Muscle of back (tissue), 11 donors: ENCODE results near the gene PFKFB2. TPM values are rescaled to one million over a fixed set of nuclear protein-coding genes. Genes with fewer than 3 reads are reported as not detected.
A peak's percentile ranks its signal among the peaks of the same experiment; 100 is the strongest.

Source experiments
- DNase-seq, 3 donors: peaks; one replicate each; pipeline versions ENCODE4 v3.0.0 to v3.0.0-alpha.2; 2013
- polyA plus RNA-seq, 10 donors: library from polyadenylated mRNA; unstranded; fragments of 120-200 nt; gene quantifications; one replicate each; pipeline ENCODE4 v1.2.1, GENCODE V29; 2013; ENCODE audit not compliant: insufficient read length in 10 of 10

PFKFB2 gene
- polyA plus RNA-seq, 10 donors, result 4.5 to 8.8 (median 7.0) TPM

GRCh38 chr1:207021876-207022596, 31.0 kb upstream of the PFKFB2 start:
- DNase-seq, result no peak

DNA sequence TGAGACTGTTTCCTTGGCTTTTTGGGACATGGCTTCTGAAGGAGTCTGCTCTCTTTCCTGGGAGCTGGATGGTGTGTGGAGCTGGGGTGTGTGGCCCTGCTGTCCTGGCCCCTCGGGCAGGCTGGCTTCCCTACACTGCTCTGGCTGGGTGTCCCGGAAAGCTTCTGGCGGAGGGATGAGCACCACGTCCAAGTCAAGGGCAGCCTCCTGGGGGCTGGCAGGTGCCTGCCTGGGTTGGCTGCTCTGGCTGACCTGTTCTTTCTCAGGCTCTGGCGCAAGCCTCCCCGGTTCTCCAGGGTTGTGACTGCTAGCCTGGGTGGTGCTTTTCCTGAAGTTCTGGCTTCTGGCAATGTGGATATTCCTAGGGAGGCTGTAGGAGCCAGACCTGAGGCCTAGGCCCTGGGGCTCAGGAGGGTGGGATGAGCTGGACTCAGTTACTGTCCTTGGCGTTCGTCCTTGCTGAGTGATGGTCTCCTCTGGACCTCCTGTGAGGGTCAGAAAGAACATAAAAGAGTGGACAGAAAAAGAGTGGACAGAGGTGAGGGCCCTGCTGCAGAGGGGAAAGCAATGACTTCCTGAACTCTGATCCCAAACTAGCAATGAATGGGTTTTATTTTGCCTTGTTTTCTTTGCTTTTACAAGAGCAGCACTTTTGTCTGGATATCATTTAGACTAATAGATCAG, 29.9 kb upstream of the PFKFB2 start:
- DNase-seq, result no peak

GRCh38 chr1:207024202-207025145, 28.6 kb upstream of the PFKFB2 start:
- peak in 1 of 3 donors; percentile 26 for DNase-seq

DNA sequence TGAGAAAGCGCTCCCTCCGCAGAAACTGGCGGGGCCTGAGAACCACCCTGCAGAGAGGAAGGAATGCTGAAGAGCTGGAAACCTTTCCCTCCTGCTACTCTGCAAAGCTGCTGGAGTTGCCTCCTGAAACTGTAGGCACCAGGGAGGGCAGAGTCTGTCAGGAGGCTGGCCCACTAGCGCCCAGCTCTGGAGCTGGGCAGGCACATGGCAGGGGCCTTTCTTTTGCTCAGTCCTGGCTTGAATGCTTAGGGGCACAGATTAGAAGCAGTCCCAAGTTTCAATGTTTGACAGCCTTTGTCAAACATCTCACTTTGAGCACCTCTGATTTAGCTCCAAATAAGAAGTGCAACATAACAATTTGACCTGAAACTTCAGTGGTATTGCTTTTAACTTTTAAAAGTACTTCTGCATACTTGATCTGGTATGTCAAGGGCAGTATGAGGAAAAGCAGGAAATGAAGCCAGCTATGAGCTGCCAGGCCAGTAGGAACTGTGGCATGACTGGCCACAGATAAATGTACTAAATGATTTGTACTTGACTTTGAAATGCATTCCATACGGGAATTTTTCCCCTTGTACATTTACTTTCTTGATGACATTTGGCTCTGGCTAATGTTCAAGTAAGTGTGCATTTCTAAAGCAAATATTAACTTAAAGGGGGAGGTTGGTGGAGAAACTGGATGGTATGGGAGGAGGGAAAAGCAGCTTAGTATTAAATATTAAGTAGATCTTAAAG, 27.8 kb upstream of the PFKFB2 start:
- peak in 1 of 3 donors; percentile 34 for DNase-seq

DNA sequence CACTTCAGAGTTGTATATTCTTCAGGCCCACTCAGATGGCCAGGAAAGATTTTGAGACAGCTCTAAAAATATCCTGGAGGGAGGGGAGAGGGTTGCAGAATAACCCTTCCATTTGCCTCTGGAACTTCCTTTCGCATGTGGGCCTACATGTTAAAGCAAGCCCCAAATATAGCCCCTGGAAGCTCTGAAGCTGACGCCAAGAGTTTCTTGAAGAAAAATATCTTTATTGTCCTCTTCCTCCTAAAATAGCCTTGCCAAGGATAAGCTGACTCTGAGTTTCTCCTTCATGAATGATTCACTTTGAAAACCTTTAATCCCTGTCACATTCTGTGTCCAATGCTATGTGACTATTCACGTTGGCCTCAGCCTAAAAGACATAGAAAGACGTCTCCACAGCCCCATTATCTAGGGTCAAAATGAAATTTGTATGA, 27.0 kb upstream of the PFKFB2 start:
- DNase-seq, result peak in 1 of 3 donors; percentile 54

DNA sequence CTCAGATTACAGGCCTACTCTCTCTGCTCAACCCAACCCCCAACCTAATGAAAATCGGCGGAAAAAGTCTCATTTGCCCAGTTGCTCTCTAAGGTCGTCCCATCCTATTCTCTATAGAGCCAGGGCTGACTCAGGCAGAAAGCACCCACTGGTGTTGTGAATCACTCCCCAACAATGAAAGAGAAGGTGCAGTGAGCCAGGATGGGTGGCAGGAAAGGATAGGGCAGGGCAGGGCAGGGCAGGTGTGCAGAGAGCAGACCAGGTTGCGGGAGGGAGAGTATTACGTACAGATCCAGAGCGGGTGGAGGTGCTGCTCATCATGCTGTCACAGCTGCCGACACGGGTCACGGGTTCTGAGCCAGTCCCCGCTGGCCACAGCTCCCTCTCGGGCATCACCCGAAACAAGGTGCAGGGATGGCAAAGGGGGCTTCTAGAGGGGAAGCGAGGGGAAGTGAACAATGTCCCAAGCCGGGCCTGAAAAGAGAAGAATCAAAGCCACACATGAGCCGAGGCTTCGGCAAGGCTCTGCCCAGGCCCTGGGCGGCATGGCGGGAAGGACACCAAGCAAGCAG, 25.8 kb upstream of the PFKFB2 start:
- no peak for DNase-seq

DNA sequence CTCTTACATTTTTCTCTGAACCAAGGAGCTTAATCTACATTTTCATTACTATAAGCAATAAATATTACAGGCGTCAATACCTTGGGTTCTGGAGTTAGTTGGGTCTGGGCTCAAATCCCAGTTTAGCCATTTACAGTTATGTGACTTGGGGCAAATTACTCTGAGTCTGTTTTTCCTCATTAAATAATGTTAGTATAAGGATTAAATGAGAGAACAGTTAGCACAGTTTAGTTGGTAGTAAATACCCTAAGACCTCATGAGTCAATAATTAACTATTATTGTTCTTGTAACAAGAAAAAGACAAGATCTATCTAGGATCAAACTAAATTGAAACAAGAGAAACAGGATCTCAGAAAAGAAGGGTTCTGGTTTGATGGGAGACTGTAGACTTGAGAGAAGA, 25.2 kb upstream of the PFKFB2 start:
- no peak for DNase-seq

DNA sequence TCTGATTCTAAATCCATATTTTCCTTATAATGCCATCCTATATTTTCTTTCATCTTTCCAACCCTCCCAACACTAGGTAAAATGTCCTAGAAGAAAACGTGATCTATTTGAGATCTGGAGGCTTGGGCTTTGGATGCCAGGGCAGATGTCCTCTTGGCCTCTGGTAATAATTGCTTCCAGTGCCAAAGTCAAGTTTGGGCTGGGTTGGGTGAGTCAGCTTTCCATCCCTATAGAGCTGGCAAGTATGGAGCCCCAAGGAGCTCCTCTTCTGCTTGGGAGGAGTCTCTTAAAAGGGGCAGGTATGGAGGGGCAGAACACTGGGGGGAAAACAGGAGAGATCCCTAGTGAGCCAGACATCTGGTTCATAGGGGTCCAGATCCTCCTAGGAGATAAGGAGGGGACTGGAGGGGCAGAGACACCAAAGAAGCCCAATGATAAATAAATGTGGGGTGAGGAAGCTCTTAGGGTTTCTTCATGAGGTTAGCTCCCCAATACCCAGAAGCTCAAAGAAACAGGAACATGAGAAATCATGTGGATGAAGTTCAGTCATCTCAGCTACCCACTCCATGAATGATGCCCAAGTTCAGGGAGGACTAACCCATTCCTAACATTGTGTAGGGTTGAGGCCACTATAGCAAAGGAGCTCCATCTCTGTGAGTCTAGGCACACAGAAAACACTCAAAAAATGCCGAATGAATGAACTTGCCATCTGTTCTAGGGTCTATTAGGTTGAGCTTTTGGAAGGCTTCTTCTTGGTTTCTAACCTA, 24.0 kb upstream of the PFKFB2 start:
- no peak for DNase-seq

GRCh38 chr1:207029701-207030521, 23.2 kb upstream of the PFKFB2 start:
- DNase-seq, result no peak

- no peak for DNase-seq
Observed at GRCh38 chr1:207030522-207031009, 22.5 kb upstream of the PFKFB2 start.

GRCh38 chr1:207031016-207031415, 22.1 kb upstream of the PFKFB2 start:
- no peak for DNase-seq

DNA sequence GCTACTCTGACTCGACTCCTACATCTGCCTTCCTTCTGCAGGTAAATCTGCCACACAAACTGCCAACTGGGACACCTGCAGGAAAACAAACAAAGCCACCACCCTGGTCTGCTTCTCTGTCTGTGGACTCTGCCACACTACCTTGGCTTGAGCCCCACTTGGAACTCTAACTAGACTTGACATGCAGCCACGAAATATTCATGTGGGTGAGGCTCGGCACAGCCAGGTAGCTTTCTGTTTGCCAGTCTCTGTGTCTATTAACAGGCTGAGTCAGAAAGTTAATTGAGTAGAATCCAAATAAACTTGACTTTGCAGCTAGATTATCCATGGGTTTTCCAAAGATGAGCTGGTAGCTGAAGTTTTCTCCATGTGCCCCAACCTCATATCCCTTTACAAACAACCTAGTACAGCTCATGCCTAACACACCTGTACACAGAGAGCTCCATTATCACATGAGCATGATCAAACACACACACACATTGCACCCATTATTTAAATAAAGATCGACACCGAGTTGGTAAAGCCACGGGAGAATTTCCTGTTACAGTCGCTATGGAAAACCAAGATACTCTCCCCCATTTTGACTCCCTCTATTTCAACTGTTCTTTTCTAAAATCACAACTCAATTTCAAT, 21.3 kb upstream of the PFKFB2 start:
- no peak for DNase-seq

GRCh38 chr1:207032528-207033017, 20.5 kb upstream of the PFKFB2 start, which contains the start of gene C1orf116:
TSS of gene C1orf116 (minus strand) at chr1:207032756. CDS start at chr1:207027598, 5,158 bp downstream.
- DNase-seq, result no peak

DNA sequence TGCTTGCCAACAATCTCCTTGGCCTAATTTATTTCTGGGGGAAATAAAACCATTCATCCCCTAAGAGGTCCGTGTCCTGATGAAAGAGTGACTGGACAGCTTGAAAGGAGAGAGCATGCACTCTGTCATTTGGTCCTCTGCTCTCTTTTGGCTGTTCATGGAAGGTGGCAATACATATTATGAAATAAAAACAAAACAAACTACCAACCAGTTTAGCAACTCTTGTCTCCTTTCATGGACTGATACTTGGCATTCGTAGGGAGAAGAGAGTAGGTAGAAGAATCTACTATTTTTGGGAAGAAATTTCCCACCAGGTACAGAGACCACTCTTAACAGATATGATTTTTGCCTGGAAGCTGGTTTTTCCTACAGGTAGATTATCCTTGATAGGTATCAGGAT, 19.8 kb upstream of the PFKFB2 start:
- DNase-seq, result no peak

- DNase-seq, result no peak
Observed at GRCh38 chr1:207034208-207034607, 18.9 kb upstream of the PFKFB2 start.

GRCh38 chr1:207034998-207035397, 18.1 kb upstream of the PFKFB2 start:
- DNase-seq, result no peak

DNA sequence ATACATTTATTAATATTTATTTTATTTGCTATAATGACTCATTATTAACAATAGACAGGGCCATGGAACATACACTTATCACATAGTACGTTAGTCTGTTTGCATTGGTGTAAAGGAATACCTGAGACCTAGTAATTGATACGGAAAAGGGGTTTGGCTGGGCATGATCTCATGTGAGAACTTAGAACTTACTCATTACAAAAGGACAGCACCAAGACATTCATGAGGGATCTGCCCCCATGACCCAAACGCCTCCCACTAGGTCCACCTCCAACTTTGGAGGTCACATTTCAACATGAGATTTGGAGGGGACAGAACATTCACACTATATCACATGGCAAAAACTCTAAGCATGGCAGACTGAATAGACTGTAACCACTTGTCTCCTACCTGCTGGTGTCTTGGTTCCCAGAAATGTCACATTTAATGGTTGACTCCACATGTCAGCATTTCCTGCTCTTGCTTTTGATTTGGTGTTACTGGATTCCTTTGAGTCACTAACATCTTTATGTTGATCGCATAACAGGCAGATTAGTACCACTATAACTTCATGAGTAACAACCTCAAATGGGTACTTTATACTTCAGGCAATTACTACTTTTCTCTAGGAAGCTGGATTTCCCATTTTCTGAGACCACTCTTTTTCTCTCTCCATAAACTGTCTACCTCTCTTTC, 17.1 kb upstream of the PFKFB2 start:
- DNase-seq, result no peak

DNA sequence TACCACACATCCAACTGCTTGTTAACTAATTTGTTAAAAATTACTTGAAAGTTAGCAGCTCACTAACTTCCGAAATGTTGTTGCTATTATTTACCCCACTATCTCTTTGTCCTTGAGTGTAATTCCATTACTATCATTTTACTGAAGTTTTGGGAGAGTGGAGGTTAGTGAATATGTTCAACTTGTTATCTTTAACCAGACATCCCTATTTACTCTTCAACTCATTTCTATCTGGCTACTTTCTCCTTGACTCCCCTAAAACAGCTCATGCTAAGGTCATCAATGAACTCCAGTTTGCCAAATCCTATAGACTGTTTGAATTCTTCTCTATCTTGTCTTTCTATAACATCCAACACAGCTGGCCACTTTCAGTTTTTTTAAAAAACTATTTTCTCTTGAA, 16.2 kb upstream of the PFKFB2 start:
- no peak for DNase-seq
